HG02970 (cell line): ENCODE data around the gene WDHD1.
"Not testable (repeated sequence)": the region's sequence is repeated elsewhere in the genome, so short reads cannot be mapped to it uniquely, and the experiment has no call there.

Source experiments
- ATAC-seq: cut with Tn5 transposase; IDR thresholded peaks from one replicate; pipeline ENCODE4 v1.9.1; 2021; ENCODE audit warnings: mild to moderate bottlenecking, moderate library complexity, moderate number of reproducible peaks; ENCODE audit not compliant: unreplicated experiment, low FRiP score

The WDHD1 gene

GRCh38 chr14:55026793-55027561 is at the start of gene WDHD1, which contains the start of gene SOCS4:
Gene WDHD1, minus strand, starts transcription at chr14:55027099. Its CDS starts 312 bp downstream, at chr14:55026787.
Gene SOCS4, plus strand, starts transcription at chr14:55027236. Its CDS starts 15,806 bp downstream, at chr14:55043042.
- ATAC-seq = peak; percentile 94

- no peak for ATAC-seq
Observed at GRCh38 chr14:55075628-55076175, 48.8 kb upstream of the WDHD1 start.

- ATAC-seq = no peak
Observed at GRCh38 chr14:55074662-55075061, 47.8 kb upstream of the WDHD1 start.

- ATAC-seq = no peak
Observed at GRCh38 chr14:55073856-55074255, 47.0 kb upstream of the WDHD1 start.

- peak; percentile 55 for ATAC-seq
Observed at GRCh38 chr14:55071870-55072640, 45.2 kb upstream of the WDHD1 start.

- ATAC-seq = no peak
Observed at GRCh38 chr14:55070981-55071411, 44.1 kb upstream of the WDHD1 start.

- ATAC-seq = no peak
Observed at GRCh38 chr14:55066223-55066622, 39.3 kb upstream of the WDHD1 start.

- ATAC-seq = no peak
Observed at GRCh38 chr14:55065411-55065810, 38.5 kb upstream of the WDHD1 start.

- not testable (repeated sequence) for ATAC-seq
Observed at GRCh38 chr14:55064896-55065295, 38.0 kb upstream of the WDHD1 start.

GRCh38 chr14:55062517-55063351 is 35.8 kb upstream of the WDHD1 start:
- no peak for ATAC-seq

GRCh38 chr14:55059333-55059732 is 32.4 kb upstream of the WDHD1 start:
- ATAC-seq = no peak

GRCh38 chr14:55057919-55058318 is 31.0 kb upstream of the WDHD1 start:
- ATAC-seq = no peak

- ATAC-seq = no peak
Observed at GRCh38 chr14:55054098-55054497, 27.2 kb upstream of the WDHD1 start.

GRCh38 chr14:55053500-55053899 is 26.6 kb upstream of the WDHD1 start:
- ATAC-seq = no peak

GRCh38 chr14:55053018-55053417 is 26.1 kb upstream of the WDHD1 start:
- no peak for ATAC-seq

- no peak for ATAC-seq
Observed at GRCh38 chr14:55052269-55052930, 25.5 kb upstream of the WDHD1 start.

GRCh38 chr14:55051423-55052268 is 24.7 kb upstream of the WDHD1 start, which contains the start of gene MAPK1IP1L:
Gene MAPK1IP1L, plus strand, starts transcription at chr14:55051647. Its CDS starts 10,037 bp downstream, at chr14:55061684.
- ATAC-seq = peak; percentile 93

- peak; percentile 11 for ATAC-seq
Observed at GRCh38 chr14:55051165-55051422, 24.2 kb upstream of the WDHD1 start.

GRCh38 chr14:55048900-55049436 is 22.1 kb upstream of the WDHD1 start:
- ATAC-seq = no peak
